Endothelial cell of umbilical vein (primary cell): Measurements from ENCODE around the gene ADGRF3. TPM values are rescaled to one million over a fixed set of nuclear protein-coding genes. Genes with fewer than 3 reads are reported as not detected.
A peak's percentile ranks its signal among the peaks of the same experiment; 100 is the strongest.

ENCODE experiments used
- BruUV-seq: library from RNA; stranded (reverse); fragments of 400-500 nt; replicated peaks from 2 replicates; lab custom pipeline; 2021; lab: Mats Ljungman, UMichigan
- CTCF ChIA-PET: fragments of 300-600, 350-600 bp; sonication (Branson Sonifier 250); formaldehyde crosslinking; loops from one replicate; lab custom pipeline; 2021; ENCODE audit warnings: antibody characterized with exemption, inconsistent platforms; lab: Charles Lee
- POLR2A ChIA-PET: fragments of 300-600, 350-600 bp; sonication (Branson Sonifier 250); formaldehyde crosslinking; loops from one replicate; lab custom pipeline; 2021; ENCODE audit warnings: antibody characterized with exemption, inconsistent platforms; lab: Charles Lee
- DNase-seq: peaks from one replicate; pipeline ENCODE4 v3.0.0-alpha.2; 2011; ENCODE audit warnings: low read depth, low spot score
- FAIRE-seq: peaks from 2 replicates; lab custom pipeline; 2011; peaks lifted over from hg19 to GRCh38; lab: Jason Lieb, UNC
- H2AFZ ChIP-seq: 2 replicates; pipeline ENCODE4 v1.6.0; 2012; ENCODE audit warnings: low read depth, low read length, control low read depth, inconsistent platforms
- H3K27ac ChIP-seq: 2 replicates; pipeline ENCODE4 v1.5.1; 2011; ENCODE audit warnings: low read depth, mild to moderate bottlenecking, control low read depth, low read length, moderate library complexity; ENCODE audit not compliant: insufficient read depth
- H3K27me3 ChIP-seq, 2 experiments: 2 replicates each; pipeline versions ENCODE4 v1.6.0 to v1.6.1; 2011; ENCODE audit warnings: low read length in 2 of 2, mixed read lengths in 1 of 2; ENCODE audit not compliant: control insufficient read depth in 2 of 2, insufficient read depth in 2 of 2
- H3K36me3 ChIP-seq, 2 experiments: 2 replicates in 1 of 2; 3 replicates in 1 of 2; pipeline ENCODE4 v1.5.1; 2011; ENCODE audit warnings: low read length in 2 of 2, mild to moderate bottlenecking in 1 of 2, moderate library complexity in 1 of 2; ENCODE audit not compliant: control insufficient read depth in 2 of 2, insufficient read depth in 2 of 2; ENCODE audit errors: extremely low read depth in 1 of 2
- H3K4me1 ChIP-seq: 3 replicates; pipeline ENCODE4 v1.5.1; 2011; ENCODE audit warnings: mild to moderate bottlenecking, low read length; ENCODE audit not compliant: control insufficient read depth, insufficient read depth; ENCODE audit errors: extremely low read depth
- H3K4me2 ChIP-seq: 2 replicates; pipeline ENCODE4 v1.6.1; 2011; ENCODE audit warnings: low read length, control low read depth, mixed read lengths; ENCODE audit not compliant: insufficient read depth
- H3K4me3 ChIP-seq, 3 experiments: fragments of 200-600 bp in 1 of 3; sonication (generic), shearing (Covaris generic) in 1 of 3; replicated peaks in 1 of 3; 2 replicates each; pipeline ENCODE4 v1.5.1; 2011 to 2016; ENCODE audit warnings: control low read depth in 3 of 3, low read length in 3 of 3, mild to moderate bottlenecking in 2 of 3, inconsistent platforms in 1 of 3, low read depth in 1 of 3, moderate library complexity in 1 of 3; ENCODE audit not compliant: insufficient read depth in 1 of 3
- H3K79me2 ChIP-seq: 2 replicates; pipeline ENCODE4 v1.6.0; 2012; ENCODE audit warnings: low read length, inconsistent platforms; ENCODE audit not compliant: control insufficient read depth, insufficient read depth
- H3K9ac ChIP-seq: replicated peaks from 2 replicates; pipeline ENCODE3; 2011; ENCODE audit warnings: low read length, control low read depth; ENCODE audit not compliant: insufficient read depth; ENCODE audit errors: extremely low read depth
- H3K9me1 ChIP-seq: replicated peaks from 3 replicates; pipeline ENCODE4 v1.6.0; 2011; ENCODE audit warnings: mild to moderate bottlenecking, low read length; ENCODE audit not compliant: control insufficient read depth, insufficient read depth; ENCODE audit errors: extremely low read depth
- H3K9me3 ChIP-seq: replicated peaks from 2 replicates; pipeline ENCODE4 v1.5.1; 2012; ENCODE audit warnings: low read length, inconsistent platforms; ENCODE audit not compliant: control insufficient read depth, insufficient read depth
- H4K20me1 ChIP-seq: replicated peaks from 2 replicates; pipeline ENCODE3; 2011; ENCODE audit warnings: mild to moderate bottlenecking, low read length; ENCODE audit not compliant: control insufficient read depth, insufficient read depth; ENCODE audit errors: extremely low read depth
- EZH2 ChIP-seq: IDR thresholded peaks from 2 replicates; pipeline ENCODE4 v1.6.1; 2012; ENCODE audit warnings: borderline replicate concordance, low read depth, mild to moderate bottlenecking, moderate library complexity, low read length, inconsistent platforms; ENCODE audit not compliant: severe bottlenecking
- FOS ChIP-seq: IDR thresholded peaks from 2 replicates; pipeline ENCODE4 v1.6.1; 2011; ENCODE audit warnings: mild to moderate bottlenecking, low read length, moderate library complexity, borderline replicate concordance; ENCODE audit not compliant: insufficient read depth
- GATA2 ChIP-seq: IDR thresholded peaks from 2 replicates; pipeline ENCODE4 v1.7.0; 2011; ENCODE audit warnings: low read depth, mild to moderate bottlenecking, moderate library complexity, mixed read lengths, low read length; ENCODE audit not compliant: insufficient read length, insufficient read depth
- JUN ChIP-seq: IDR thresholded peaks from 2 replicates; pipeline ENCODE4 v1.6.1; 2011; ENCODE audit warnings: borderline replicate concordance, low read depth; ENCODE audit not compliant: insufficient read length, insufficient read depth
- MYC ChIP-seq: IDR thresholded peaks from one replicate; pipeline ENCODE4 v1.6.1; 2011; ENCODE audit warnings: mild to moderate bottlenecking, low read depth, low read length
- POLR2A ChIP-seq: IDR thresholded peaks from 2 replicates; pipeline ENCODE4 v1.6.1; 2012; ENCODE audit warnings: low read depth, mild to moderate bottlenecking, control low read depth, low read length
- POLR2AphosphoS5 ChIP-seq: IDR thresholded peaks from 2 replicates; pipeline ENCODE4 v1.6.1; 2012; ENCODE audit warnings: low read depth, mild to moderate bottlenecking, control low read depth, low read length, moderate library complexity; ENCODE audit not compliant: insufficient read depth
- dilution Hi-C: fragments of 300-500 bp; cut with MboI; formaldehyde crosslinking; loops from one replicate; pipeline ENCODE4 v1.15.0; 2019; ENCODE audit warnings: low sequenced_read_pairs; ENCODE audit not compliant: extremely low pct_ligation_motif_present
- intact Hi-C: fragments of 100-400 bp; cut with micrococcal nuclease; formaldehyde crosslinking; loops from one replicate; pipeline ENCODE4 v1.10.0; 2022
- polyA plus RNA-seq, 4 experiments: library from polyadenylated mRNA; depleted of rRNA in 3 of 4; stranded (reverse) in 3 of 4; unstranded in 1 of 4; fragments of >200 nt; gene quantifications; 2 replicates each; pipeline versions ENCODE4 v1.2.1 to v1.2.3, GENCODE V29; 2011 to 2012; ENCODE audit warnings: missing spikeins in 1 of 4
- total RNA-seq: library from RNA; stranded (reverse); gene quantifications from 2 replicates; pipeline ENCODE4 v1.2.3, GENCODE V29; 2021
- TF ChIP-seq, protein P1 (sequence below): IDR thresholded peaks from 2 replicates; pipeline ENCODE4 v1.6.1; 2011; ENCODE audit not compliant: insufficient read depth, insufficient read length
- TF ChIP-seq, protein P2 (sequence below), 2 donors: IDR thresholded peaks; 1 replicate in 1 of 2; 2 replicates in 1 of 2; pipeline ENCODE4 v1.5.1; 2011; ENCODE audit warnings: low read length in 2 of 2, mild to moderate bottlenecking in 2 of 2, moderate library complexity in 2 of 2, control low read depth in 1 of 2, inconsistent platforms in 1 of 2, low read depth in 1 of 2; ENCODE audit not compliant: insufficient read depth in 1 of 2; ENCODE audit errors: extremely low read depth in 1 of 2

ADGRF3 gene
- total and polyA plus RNA-seq, 2 donors (not counting 3 experiments of a cell fraction or from before 2014, with no cell fraction given) = 0.21 to 0.73 TPM

DNA sequence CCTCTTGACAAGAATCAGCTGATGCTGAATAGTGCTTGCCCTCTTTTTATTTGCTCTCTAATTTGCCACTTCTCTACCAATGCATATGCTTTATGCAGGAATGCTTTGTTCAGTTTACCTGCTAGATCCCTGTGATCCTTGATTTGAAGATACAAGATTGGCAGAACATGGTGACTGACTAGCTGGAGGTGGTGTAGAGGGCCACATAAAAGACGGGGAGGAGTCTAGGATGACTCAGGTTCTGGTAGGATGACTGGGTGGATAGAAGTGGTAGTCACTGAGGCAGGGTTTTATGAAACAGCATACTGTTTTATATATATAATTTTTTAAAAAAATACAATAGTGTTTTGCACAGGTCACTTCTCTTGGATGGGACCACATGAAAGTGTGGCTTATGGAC lies 6.3 kb upstream of the ADGRF3 start:
- H3K36me3 ChIP-seq = no peaks in the 10 kb centered on the region
- dilution Hi-C loops = no loop called here

DNA sequence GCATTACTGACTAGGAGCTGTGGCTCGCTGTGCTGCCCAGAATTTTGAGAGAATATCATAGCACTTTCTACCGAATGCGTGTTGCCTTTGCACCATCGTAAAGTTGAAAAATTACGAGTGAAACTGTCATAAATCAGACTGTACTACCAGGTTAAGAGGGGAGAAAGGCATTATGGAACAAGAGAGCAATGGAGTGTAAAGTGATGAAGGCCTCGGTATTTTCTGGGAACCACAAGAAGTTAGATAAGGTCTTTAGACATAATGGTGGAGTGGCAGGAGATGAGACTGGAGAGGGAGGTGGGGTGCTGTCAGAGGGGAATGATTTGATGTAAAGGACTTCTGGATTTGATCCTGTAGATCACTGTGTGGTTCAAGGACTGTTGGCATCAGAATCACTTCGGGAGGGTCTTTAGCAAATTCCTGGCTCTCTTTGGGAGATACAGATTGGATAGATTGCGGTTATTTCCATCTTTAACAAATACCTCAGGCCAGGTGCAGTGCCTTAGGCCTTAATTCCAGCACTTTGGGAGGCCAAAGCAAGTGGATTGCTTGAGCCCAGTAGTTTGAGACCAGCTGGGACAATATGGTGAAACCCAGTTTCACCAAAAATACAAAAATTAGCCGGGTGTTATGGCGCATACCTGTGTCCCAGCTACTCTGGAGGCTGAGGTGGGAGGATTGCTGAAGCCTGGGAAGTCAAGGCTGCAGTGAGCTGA lies 4.9 kb upstream of the ADGRF3 start:
- intact Hi-C loops = no loop called here
- CTCF ChIA-PET = no interaction called here
- no TSS peak for BruUV-seq

More for the DNA sequence above, 6.3 kb upstream of the ADGRF3 start:
- Histone ChIP-seq H3K27me3 (no peaks in the 10 kb centered on the region), H3K4me2 (no peak overlapping the region), H3K79me2 (peaks cover 84% of the 10 kb centered on the region), H2AFZ (no peak overlapping the region), H3K27ac (no peak overlapping the region), H3K9me3 (no peaks in the 10 kb centered on the region), H3K4me3 (no peak overlapping the region), H3K4me1 (peaks cover 1% of the 10 kb centered on the region), H3K9ac (no peak overlapping the region), H3K9me1 (no peaks in the 10 kb centered on the region), H4K20me1 (no peaks in the 10 kb centered on the region)
- ChIA-PET CTCF (no interaction called here), POLR2A (no interaction called here)
- intact Hi-C loops = no loop called here
- peak; percentile 44 for FAIRE-seq
- no peak for DNase-seq
- TF ChIP-seq EZH2 (no peak), JUN (no peak), FOS (peak; percentile 18)
- BruUV-seq = no TSS peak

More for the DNA sequence above, 4.9 kb upstream of the ADGRF3 start:
- H3K4me1 ChIP-seq = peaks cover 12% of the 10 kb centered on the region
- DNase-seq (no peak), FAIRE-seq (no peak)
- no peaks in the 10 kb centered on the region for H3K9me3 ChIP-seq
- H3K36me3 ChIP-seq = no peaks in the 10 kb centered on the region
- no peaks in the 10 kb centered on the region for H3K27me3 ChIP-seq
- dilution Hi-C loops = no loop called here
- H2AFZ ChIP-seq = no peak overlapping the region
- H3K79me2 ChIP-seq = peaks cover 85% of the 10 kb centered on the region
- no peak overlapping the region for H3K9ac ChIP-seq
- H3K4me3 ChIP-seq = no peak overlapping the region
- no peaks in the 10 kb centered on the region for H4K20me1 ChIP-seq
- POLR2A ChIA-PET = no interaction called here
- H3K4me2 ChIP-seq = no peak overlapping the region
- no peak for TF ChIP-seq FOS
- TF ChIP-seq MYC = no peak
- TF ChIP-seq POLR2AphosphoS5 = no peak
- TF ChIP-seq EZH2 = no peak
- TF ChIP-seq POLR2A = no peak
- no peak for TF ChIP-seq JUN
- TF ChIP-seq, protein P1, sequence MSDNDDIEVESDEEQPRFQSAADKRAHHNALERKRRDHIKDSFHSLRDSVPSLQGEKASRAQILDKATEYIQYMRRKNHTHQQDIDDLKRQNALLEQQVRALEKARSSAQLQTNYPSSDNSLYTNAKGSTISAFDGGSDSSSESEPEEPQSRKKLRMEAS = no peak
- TF ChIP-seq, protein P2, sequence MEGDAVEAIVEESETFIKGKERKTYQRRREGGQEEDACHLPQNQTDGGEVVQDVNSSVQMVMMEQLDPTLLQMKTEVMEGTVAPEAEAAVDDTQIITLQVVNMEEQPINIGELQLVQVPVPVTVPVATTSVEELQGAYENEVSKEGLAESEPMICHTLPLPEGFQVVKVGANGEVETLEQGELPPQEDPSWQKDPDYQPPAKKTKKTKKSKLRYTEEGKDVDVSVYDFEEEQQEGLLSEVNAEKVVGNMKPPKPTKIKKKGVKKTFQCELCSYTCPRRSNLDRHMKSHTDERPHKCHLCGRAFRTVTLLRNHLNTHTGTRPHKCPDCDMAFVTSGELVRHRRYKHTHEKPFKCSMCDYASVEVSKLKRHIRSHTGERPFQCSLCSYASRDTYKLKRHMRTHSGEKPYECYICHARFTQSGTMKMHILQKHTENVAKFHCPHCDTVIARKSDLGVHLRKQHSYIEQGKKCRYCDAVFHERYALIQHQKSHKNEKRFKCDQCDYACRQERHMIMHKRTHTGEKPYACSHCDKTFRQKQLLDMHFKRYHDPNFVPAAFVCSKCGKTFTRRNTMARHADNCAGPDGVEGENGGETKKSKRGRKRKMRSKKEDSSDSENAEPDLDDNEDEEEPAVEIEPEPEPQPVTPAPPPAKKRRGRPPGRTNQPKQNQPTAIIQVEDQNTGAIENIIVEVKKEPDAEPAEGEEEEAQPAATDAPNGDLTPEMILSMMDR (IDR thresholded peaks at IDR 0.05; ENCODE audit: extremely low read depth in 1 of 2, insufficient read depth in 1 of 2, low read depth in 1 of 2, low read length in 2 of 2) = no peak
- TF ChIP-seq GATA2 = no peak
- H3K27ac ChIP-seq = no peak overlapping the region
- no peaks in the 10 kb centered on the region for H3K9me1 ChIP-seq
